ENCODE measurements around the gene FITM2.

DNA sequence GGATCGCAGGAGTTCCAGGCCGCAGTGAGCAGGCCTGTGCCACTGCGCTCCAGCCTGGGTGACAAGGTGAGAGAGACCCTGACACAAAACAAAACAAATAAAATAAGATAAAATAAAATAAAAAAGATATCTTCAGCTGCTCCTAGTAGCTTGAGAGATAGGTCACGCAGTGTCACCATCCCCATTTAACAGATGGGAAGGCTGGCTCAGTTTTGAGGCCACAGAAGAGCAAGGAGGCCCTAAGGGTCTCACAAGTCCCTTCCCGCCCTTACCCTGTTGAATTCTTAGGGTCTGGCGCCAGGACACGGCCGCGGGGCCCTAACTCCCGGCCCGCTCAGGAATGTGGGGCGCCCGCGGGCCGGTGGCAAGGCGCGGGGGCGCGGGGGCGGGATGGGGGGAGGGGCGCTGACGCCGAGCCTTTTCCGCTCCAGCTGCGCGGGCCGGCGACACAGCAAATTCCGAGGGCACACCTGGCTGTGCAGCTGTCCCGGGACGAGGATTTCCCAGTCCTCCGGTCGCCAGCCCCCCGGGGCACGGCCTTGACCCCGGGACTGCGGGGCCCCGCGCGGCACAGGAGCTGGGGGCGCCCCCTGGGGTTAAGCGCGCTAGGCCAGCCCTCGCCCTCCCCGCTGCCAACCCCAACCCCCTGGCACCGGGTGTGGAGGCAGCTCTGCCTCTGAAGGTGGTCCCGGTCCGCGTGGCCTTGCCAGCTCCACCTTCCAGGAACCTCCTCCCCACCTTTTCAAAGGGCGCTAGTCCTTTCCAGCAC is 15.6 kb upstream of the FITM2 start:
- TF ChIP-seq, protein P1, sequence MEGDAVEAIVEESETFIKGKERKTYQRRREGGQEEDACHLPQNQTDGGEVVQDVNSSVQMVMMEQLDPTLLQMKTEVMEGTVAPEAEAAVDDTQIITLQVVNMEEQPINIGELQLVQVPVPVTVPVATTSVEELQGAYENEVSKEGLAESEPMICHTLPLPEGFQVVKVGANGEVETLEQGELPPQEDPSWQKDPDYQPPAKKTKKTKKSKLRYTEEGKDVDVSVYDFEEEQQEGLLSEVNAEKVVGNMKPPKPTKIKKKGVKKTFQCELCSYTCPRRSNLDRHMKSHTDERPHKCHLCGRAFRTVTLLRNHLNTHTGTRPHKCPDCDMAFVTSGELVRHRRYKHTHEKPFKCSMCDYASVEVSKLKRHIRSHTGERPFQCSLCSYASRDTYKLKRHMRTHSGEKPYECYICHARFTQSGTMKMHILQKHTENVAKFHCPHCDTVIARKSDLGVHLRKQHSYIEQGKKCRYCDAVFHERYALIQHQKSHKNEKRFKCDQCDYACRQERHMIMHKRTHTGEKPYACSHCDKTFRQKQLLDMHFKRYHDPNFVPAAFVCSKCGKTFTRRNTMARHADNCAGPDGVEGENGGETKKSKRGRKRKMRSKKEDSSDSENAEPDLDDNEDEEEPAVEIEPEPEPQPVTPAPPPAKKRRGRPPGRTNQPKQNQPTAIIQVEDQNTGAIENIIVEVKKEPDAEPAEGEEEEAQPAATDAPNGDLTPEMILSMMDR (IDR thresholded peaks at IDR 0.05 in 4 of 5, conservative IDR thresholded peaks at IDR 0.05 in 1 of 5) = no peak
- no peak for TF ChIP-seq POLR2A (IDR thresholded peaks at IDR 0.05)
